Measurements from ENCODE around the gene PFKFB3.

GRCh38 chr10:6274484-6274883, 71.8 kb downstream of the PFKFB3 start:
- TF ChIP-seq CTCF (IDR thresholded peaks at IDR 0.05) (no peak), POLR2A (IDR thresholded peaks at IDR 0.05) (no peak)

All from adrenal gland (tissue), 5 donors.